ENCODE measurements around the gene SKP2.
"Not testable (repeated sequence)": the region's sequence is repeated elsewhere in the genome, so short reads cannot be mapped to it uniquely, and the experiment has no call there.

DNA sequence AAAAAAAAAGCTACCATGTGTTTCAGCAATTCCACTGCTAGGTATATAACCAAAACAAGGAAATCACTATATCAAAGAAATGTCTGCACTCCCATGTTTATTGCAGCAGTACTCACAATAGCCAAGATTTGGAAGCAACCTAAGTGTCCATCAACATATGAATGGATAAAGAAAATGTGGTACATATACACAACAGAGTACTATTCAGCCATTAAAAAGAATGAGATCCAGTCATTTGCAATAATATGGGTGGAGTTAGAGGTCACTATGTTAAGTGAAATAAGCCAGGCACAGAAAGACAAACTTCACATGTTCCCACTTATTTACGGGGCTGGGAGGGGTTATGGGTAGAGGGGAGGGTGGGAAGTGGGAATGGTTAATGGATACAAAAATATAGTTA is 18.9 kb upstream of the SKP2 start:
- TF ChIP-seq, protein P1, sequence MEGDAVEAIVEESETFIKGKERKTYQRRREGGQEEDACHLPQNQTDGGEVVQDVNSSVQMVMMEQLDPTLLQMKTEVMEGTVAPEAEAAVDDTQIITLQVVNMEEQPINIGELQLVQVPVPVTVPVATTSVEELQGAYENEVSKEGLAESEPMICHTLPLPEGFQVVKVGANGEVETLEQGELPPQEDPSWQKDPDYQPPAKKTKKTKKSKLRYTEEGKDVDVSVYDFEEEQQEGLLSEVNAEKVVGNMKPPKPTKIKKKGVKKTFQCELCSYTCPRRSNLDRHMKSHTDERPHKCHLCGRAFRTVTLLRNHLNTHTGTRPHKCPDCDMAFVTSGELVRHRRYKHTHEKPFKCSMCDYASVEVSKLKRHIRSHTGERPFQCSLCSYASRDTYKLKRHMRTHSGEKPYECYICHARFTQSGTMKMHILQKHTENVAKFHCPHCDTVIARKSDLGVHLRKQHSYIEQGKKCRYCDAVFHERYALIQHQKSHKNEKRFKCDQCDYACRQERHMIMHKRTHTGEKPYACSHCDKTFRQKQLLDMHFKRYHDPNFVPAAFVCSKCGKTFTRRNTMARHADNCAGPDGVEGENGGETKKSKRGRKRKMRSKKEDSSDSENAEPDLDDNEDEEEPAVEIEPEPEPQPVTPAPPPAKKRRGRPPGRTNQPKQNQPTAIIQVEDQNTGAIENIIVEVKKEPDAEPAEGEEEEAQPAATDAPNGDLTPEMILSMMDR (IDR thresholded peaks at IDR 0.05) = not testable (repeated sequence)
- not testable (repeated sequence) for TF ChIP-seq POLR2A, POLR2AphosphoS5 (IDR thresholded peaks at IDR 0.05)
